ENCODE data around the gene MAMDC4. TPM values are rescaled to one million over a fixed set of nuclear protein-coding genes. Genes with fewer than 3 reads are reported as not detected.

The MAMDC4 gene
- total RNA-seq, 1 donor from 2014 or later, result 13.4 TPM

- Histone ChIP-seq H3K4me1 (peaks cover 27% of the 10 kb centered on the region), H3K36me3 (peaks cover 24% of the 10 kb centered on the region), H3K4me3 (no peak overlapping the region), H3K9me3 (replicated peaks) (no peaks in the 10 kb centered on the region), H3K27ac (replicated peaks) (no peak overlapping the region), H3K27me3 (ENCODE audit: low read depth) (no peaks in the 10 kb centered on the region)
- intact Hi-C loops (cut with micrococcal nuclease), result loop anchor here (10.0 kb wide), 1 partner anchor 46 kb away; no protein-coding TSS in a partner anchor
- TF ChIP-seq CTCF (IDR thresholded peaks at IDR 0.05; ENCODE audit: borderline replicate concordance), result no peak
- no peak for DNase-seq
Observed at GRCh38 chr9:136888454-136888853, 36.3 kb downstream of the MAMDC4 start.

GRCh38 chr9:136889858-136890257 lies 37.7 kb downstream of the MAMDC4 start:
- intact Hi-C loops (cut with micrococcal nuclease), result loop anchor here (10.0 kb wide), 1 partner anchor 45 kb away; no protein-coding TSS in a partner anchor
- TF ChIP-seq CTCF (IDR thresholded peaks at IDR 0.05; ENCODE audit: borderline replicate concordance), result no peak
- DNase-seq, result no peak

GRCh38 chr9:136890661-136891060 lies 38.5 kb downstream of the MAMDC4 start:
- no peak for DNase-seq
- H3K36me3 ChIP-seq, result peaks cover 36% of the 10 kb centered on the region
- H3K9me3 ChIP-seq (replicated peaks), result no peaks in the 10 kb centered on the region
- no peak overlapping the region for H3K27ac ChIP-seq (replicated peaks)
- TF ChIP-seq CTCF (IDR thresholded peaks at IDR 0.05; ENCODE audit: borderline replicate concordance), result no peak
- H3K4me3 ChIP-seq, result no peak overlapping the region
- H3K27me3 ChIP-seq (ENCODE audit: low read depth), result no peaks in the 10 kb centered on the region
- H3K4me1 ChIP-seq, result peaks cover 23% of the 10 kb centered on the region
- intact Hi-C loops (cut with micrococcal nuclease), result no loop called here

More at GRCh38 chr9:136889858-136890257, 37.7 kb downstream of the MAMDC4 start:
- Histone ChIP-seq H3K9me3 (replicated peaks) (no peaks in the 10 kb centered on the region), H3K36me3 (peaks cover 31% of the 10 kb centered on the region), H3K27me3 (ENCODE audit: low read depth) (no peaks in the 10 kb centered on the region), H3K27ac (replicated peaks) (no peak overlapping the region), H3K4me3 (no peak overlapping the region), H3K4me1 (peaks cover 27% of the 10 kb centered on the region)

- no peak for TF ChIP-seq CTCF (IDR thresholded peaks at IDR 0.05; ENCODE audit: borderline replicate concordance)
- Histone ChIP-seq H3K4me3 (no peak overlapping the region), H3K4me1 (peaks cover 8% of the 10 kb centered on the region), H3K27me3 (ENCODE audit: low read depth) (no peaks in the 10 kb centered on the region), H3K27ac (replicated peaks) (no peak overlapping the region), H3K9me3 (replicated peaks) (no peaks in the 10 kb centered on the region), H3K36me3 (peaks cover 54% of the 10 kb centered on the region)
- no peak for DNase-seq
- intact Hi-C loops (cut with micrococcal nuclease), result no loop called here
Observed at GRCh38 chr9:136896027-136896426, 43.9 kb downstream of the MAMDC4 start.

GRCh38 chr9:136898483-136899100 lies 46.4 kb downstream of the MAMDC4 start:
- Histone ChIP-seq H3K4me3 (no peak overlapping the region), H3K27ac (replicated peaks) (no peak overlapping the region), H3K9me3 (replicated peaks) (no peaks in the 10 kb centered on the region), H3K36me3 (peaks cover 39% of the 10 kb centered on the region), H3K27me3 (ENCODE audit: low read depth) (no peaks in the 10 kb centered on the region), H3K4me1 (peaks cover 34% of the 10 kb centered on the region)
- DNase-seq, result no peak
- intact Hi-C loops (cut with micrococcal nuclease), result no loop called here
- TF ChIP-seq CTCF (IDR thresholded peaks at IDR 0.05; ENCODE audit: borderline replicate concordance), result no peak
